Measurements from ENCODE around the gene SLC6A7.
A peak's percentile ranks its signal among the peaks of the same experiment; 100 is the strongest.

DNA sequence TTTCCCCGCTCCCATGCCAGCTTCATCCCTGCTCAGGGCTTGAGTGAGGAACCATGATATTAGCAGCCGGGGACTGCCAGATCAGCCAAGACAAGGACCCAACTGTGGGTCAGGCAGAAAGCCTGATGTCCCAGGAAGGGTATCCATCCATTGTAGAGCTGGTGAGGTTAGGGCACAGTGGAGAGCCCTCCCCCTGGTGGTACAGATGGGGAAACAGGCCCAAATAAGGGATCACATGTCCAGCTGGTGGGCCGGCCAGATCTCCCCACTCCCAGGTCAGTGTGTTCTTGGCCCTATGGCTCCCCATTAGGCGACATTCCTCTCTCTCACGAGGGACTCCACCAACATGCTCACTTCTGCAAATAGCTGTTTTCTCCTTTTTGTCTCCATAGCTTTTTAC, 14.3 kb upstream of the SLC6A7 start:
- TF ChIP-seq, protein P1, sequence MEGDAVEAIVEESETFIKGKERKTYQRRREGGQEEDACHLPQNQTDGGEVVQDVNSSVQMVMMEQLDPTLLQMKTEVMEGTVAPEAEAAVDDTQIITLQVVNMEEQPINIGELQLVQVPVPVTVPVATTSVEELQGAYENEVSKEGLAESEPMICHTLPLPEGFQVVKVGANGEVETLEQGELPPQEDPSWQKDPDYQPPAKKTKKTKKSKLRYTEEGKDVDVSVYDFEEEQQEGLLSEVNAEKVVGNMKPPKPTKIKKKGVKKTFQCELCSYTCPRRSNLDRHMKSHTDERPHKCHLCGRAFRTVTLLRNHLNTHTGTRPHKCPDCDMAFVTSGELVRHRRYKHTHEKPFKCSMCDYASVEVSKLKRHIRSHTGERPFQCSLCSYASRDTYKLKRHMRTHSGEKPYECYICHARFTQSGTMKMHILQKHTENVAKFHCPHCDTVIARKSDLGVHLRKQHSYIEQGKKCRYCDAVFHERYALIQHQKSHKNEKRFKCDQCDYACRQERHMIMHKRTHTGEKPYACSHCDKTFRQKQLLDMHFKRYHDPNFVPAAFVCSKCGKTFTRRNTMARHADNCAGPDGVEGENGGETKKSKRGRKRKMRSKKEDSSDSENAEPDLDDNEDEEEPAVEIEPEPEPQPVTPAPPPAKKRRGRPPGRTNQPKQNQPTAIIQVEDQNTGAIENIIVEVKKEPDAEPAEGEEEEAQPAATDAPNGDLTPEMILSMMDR (conservative IDR thresholded peaks at IDR 0.05 in 1 of 2, IDR thresholded peaks at IDR 0.05 in 1 of 2; ENCODE audit: extremely low read depth in 1 of 2, insufficient read depth in 1 of 2, low read depth in 1 of 2, low read length in 2 of 2) = peak; percentile 31 to 48
- TF ChIP-seq EZH2 (IDR thresholded peaks at IDR 0.05; ENCODE audit: borderline replicate concordance, low read length) = no peak

Data from mammary epithelial cell (primary cell).